Psoas muscle (tissue), 8 donors: ENCODE results near the gene MAPKBP1. TPM values are rescaled to one million over a fixed set of nuclear protein-coding genes. Genes with fewer than 3 reads are reported as not detected.

Source experiments
- ATAC-seq, 4 donors: fragments of 200-7000 bp; cut with Tn5 transposase; one replicate each; pipeline ENCODE4 v1.9.1; 2020; ENCODE audit warnings: moderate library complexity in 3 of 4, mild to moderate bottlenecking in 2 of 4
- DNase-seq, 2 donors: peaks; one replicate each; pipeline ENCODE4 v3.0.0-alpha.2; 2020
- H3K27ac ChIP-seq: fragments of 200-600 bp; one replicate; pipeline ENCODE4 v1.8.0; 2022
- H3K27me3 ChIP-seq, 3 donors: fragments of 200-600 bp in 1 of 3; one replicate each; pipeline versions ENCODE4 v1.6.1 to v1.8.0; 2013 to 2022; ENCODE audit warnings: low read length in 2 of 3, mild to moderate bottlenecking in 2 of 3, moderate library complexity in 1 of 3; ENCODE audit not compliant: insufficient read depth in 3 of 3
- H3K36me3 ChIP-seq, 2 donors: fragments of 200-600 bp in 1 of 2; one replicate each; pipeline versions ENCODE4 v1.6.1 to v1.8.0; 2013 to 2022; ENCODE audit warnings: low read depth in 1 of 2, mild to moderate bottlenecking in 1 of 2, moderate library complexity in 1 of 2; ENCODE audit not compliant: insufficient read depth in 1 of 2
- H3K4me1 ChIP-seq: fragments of 200-600 bp; one replicate; pipeline ENCODE4 v1.8.0; 2022
- H3K4me3 ChIP-seq: fragments of 200-600 bp; one replicate; pipeline ENCODE4 v1.8.0; 2022; ENCODE audit warnings: mild to moderate bottlenecking
- H3K9me3 ChIP-seq: fragments of 200-600 bp; one replicate; pipeline ENCODE4 v1.8.0; 2022
- CTCF ChIP-seq: fragments of 200-600 bp; IDR thresholded peaks from one replicate; pipeline ENCODE4 v1.8.0; 2022; ENCODE audit warnings: antibody characterized with exemption
- WGBS, 3 donors: extraction: QIAGEN DNeasy Blood & Tissue Kit; methylation state at CpG; one replicate each; pipeline versions ENCODE4 v1.1.6 to v1.1.7; 2013; 5-methylcytosine and 5-hydroxymethylcytosine counted together
- intact Hi-C, 2 donors: fragments of 100-400 bp; cut with DNase I; formaldehyde crosslinking; loops; one replicate each; pipeline versions ENCODE4 v1.11.0 to v1.14.2; 2022
- polyA plus RNA-seq, 3 donors: library from polyadenylated mRNA; stranded (reverse); fragments of 200-250 nt; gene quantifications; one replicate each; pipeline ENCODE4 v1.2.3, GENCODE V29; 2013
- total RNA-seq, 4 donors: library from RNA; stranded (reverse); fragmentation: NEBNext Ultra II Directional in 2 of 4; extraction: Animal tissue kit (Norgen Biotek cat#: 25700) in 2 of 4; gene quantifications; one replicate each; pipeline versions ENCODE4 v1.2.1 to v1.2.4, GENCODE V29; 2021 to 2023
- donor health status: healthy with polysubstance abuse.
- donor health status: DM: no; HTN: no; CAD: no; lungs with moderate emphysema.
- donor health status: Bipolar disorder and iron deficiency.
- donor health status: healthy.
- donor health status: DM: yes; HTN: yes; CAD: no.
- donor health status: DM: no; HTN: no; CAD: no.
- donor health status: DM: no; HTN: no; CAD: no.
- donor health status: DM: yes; HTN: yes; CAD: no.

MAPKBP1 gene
- total and polyA plus RNA-seq, 7 donors: 2.4 to 10.3 (median 7.1) TPM

DNA sequence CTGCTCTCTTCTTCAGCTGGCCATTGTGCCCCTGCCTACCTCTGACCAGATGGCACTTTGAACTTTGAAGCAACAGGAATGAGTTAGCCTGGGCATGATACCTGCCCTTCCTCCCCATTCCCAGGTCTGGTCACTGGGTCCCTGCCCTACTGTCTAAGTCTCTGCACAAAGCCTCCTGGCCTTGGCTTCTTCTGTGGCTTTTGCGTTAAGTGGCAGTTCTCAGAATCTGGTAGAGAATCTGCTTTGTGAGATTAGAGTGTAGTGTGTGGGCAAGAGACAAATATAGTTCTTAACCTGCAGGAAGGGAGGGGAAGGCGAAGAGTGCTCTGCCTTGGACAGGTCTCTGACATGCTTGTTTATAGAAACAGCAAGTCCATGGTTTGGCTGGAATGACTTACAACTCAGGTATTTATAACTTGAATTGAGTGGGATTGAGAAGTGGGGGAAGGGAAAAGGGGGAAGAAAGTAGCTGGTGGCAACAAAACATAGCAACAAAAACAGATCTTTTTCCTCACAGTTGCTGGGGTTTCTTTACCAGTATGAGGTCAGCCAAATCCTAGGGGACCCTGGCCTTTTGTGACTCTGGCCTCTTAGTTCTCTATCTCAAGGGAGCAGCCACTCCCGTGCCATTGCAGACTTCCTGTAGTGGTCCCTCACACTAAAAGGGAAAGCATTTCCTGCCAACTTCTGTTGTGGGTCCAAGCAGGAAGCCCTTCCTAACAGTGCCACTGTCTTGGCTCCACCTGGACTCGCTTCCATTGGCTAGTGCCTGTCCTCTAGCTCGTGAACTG lies 16.7 kb downstream of the MAPKBP1 start:
- Histone ChIP-seq H3K4me1 (peaks cover 42% of the 10 kb centered on the region), H3K27me3 (no peaks in the 10 kb centered on the region), H3K36me3 (no peaks in the 10 kb centered on the region), H3K4me3 (no peak overlapping the region), H3K27ac (peak overlapping the region; percentile 70), H3K9me3 (no peaks in the 10 kb centered on the region)
- DNase-seq (no peak), ATAC-seq (peak; percentile 54 to 75 (median 66))
- intact Hi-C loops: no loop called here
- TF ChIP-seq CTCF: no peak
- WGBS, 3 donors: 29 to 38% (median 35%) methylated on average over 5 of the region's 5 CpGs

- peak overlapping the region; percentile 70 for H3K27ac ChIP-seq
- intact Hi-C loops: no loop called here
- 69 to 77% (median 72%) methylated on average over 4 of the region's 4 CpGs for WGBS, 3 donors
- H3K36me3 ChIP-seq: no peaks in the 10 kb centered on the region
- ATAC-seq (peak; percentile 31 to 59 (median 46)), DNase-seq (no peak)
- no peaks in the 10 kb centered on the region for H3K27me3 ChIP-seq
- H3K4me1 ChIP-seq: peaks cover 42% of the 10 kb centered on the region
- no peak for TF ChIP-seq CTCF
- H3K4me3 ChIP-seq: no peak overlapping the region
- H3K9me3 ChIP-seq: no peaks in the 10 kb centered on the region
Observed at GRCh38 chr15:41791547-41791937, 17.3 kb downstream of the MAPKBP1 start.

DNA sequence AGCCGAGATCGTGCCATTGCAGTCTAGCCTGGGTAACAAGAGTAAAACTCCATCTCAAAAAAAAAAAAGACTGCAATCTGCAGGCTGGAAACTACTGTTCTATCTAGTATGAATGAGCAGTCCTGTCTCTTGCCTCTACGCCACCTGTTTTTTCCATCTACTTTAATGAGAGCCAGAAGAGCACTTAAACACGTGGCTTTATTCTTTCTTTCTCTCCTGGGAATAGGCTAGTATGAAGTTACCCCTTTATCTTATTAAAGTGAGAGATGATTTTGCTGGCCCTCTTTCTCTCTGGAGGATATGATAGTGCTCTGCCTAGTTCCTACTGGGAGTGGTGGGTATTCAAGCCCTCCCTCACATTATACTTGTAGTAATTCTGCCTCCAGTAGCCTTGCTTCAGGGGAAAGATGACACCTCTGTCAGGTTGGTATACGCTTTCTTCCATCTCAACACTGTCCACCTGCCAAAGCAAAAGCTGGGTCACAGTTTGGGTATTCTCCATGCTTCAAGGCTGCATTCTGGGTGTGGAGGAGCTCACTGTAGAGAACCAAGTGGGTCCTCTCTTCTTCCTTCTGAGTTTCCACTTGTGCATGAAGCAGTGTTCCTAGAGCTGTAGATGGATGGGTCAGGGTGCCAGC lies 17.8 kb downstream of the MAPKBP1 start:
- Histone ChIP-seq H3K9me3 (no peaks in the 10 kb centered on the region), H3K27ac (peak overlapping the region; percentile 70), H3K27me3 (no peaks in the 10 kb centered on the region), H3K4me1 (peaks cover 44% of the 10 kb centered on the region), H3K4me3 (no peak overlapping the region), H3K36me3 (no peaks in the 10 kb centered on the region)
- TF ChIP-seq CTCF: no peak
- WGBS, 3 donors: 17 to 29% (median 18%) methylated on average over 5 of the region's 5 CpGs
- intact Hi-C loops: no loop called here
- DNase-seq (no peak), ATAC-seq (peak; percentile 56 to 80 (median 66))

GRCh38 chr15:41794081-41794480 lies 19.8 kb downstream of the MAPKBP1 start:
- no peak overlapping the region for H3K4me3 ChIP-seq
- H3K27me3 ChIP-seq: no peaks in the 10 kb centered on the region
- 70 to 85% (median 71%) methylated on average over 4 of the region's 4 CpGs for WGBS, 3 donors
- no peaks in the 10 kb centered on the region for H3K9me3 ChIP-seq
- intact Hi-C loops: no loop called here
- ATAC-seq (no peak), DNase-seq (no peak)
- TF ChIP-seq CTCF: no peak
- no peak overlapping the region for H3K27ac ChIP-seq
- no peaks in the 10 kb centered on the region for H3K36me3 ChIP-seq
- peaks cover 42% of the 10 kb centered on the region for H3K4me1 ChIP-seq
